GM21515 (cell line): ENCODE results near the gene EXT2.

Source experiments
- ATAC-seq: cut with Tn5 transposase; IDR thresholded peaks from one replicate; pipeline ENCODE4 v1.9.1; 2021; ENCODE audit not compliant: unreplicated experiment

Gene EXT2

DNA sequence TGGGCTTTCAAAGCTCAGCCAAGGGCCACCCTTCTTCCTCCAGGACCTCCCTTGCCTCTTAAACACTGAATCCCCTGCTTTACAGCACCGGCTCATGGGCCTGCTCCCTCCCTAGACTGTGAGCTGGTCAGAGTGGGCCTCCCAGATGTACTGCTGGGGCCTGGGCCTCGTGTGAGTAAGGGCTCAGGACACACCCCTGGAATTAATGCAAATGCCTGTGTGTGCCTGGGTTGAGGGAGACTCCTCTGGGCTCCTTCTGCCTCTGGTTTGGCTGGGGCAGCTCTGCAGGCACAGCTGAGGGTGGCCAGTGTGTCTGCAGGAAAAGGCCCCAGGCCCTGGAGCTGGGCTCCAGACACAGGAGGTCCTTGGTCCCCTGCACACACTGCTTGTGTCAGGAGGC, 190.3 kb downstream of the EXT2 start:
- ATAC-seq, result no peak

GRCh38 chr11:44286268-44286880, 190.9 kb downstream of the EXT2 start:
- no peak for ATAC-seq

DNA sequence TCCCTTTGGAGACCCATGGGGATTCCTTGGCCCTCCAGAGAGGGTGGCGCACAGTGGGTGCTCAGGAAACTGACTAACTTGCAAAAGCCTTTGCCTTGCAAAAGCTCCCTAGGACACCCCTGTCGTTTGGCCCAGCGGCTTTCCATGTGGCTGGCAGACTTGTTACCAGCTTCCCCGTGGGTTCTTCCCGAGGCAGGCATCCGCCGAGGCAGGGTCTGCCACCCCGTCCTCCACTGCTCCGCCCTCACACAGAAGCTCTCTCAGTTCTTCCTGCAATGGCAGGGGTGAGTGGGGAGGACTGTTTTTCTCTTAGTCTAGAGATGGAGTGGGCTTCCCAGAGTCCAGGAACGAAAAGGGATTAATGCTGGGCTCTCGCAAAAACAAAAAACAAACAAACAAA, 191.4 kb downstream of the EXT2 start:
- ATAC-seq, result no peak

DNA sequence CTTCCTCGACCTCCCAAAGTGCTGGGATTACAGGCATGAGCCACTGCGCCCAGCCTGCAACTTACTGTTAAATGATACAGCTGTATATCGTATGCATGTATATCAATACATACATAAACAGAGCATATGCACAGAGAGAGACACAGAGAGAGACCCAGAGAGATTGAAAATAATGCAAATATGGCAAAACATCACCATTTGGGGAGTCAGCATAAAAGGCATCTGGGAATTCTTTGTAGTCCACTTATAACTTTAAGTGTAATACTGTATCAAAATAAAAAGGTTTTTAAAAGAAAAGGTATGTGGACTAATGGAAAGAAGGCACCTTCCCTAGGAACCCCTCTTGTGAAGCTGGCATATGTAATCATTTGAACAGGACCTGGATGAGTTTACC, 192.7 kb downstream of the EXT2 start:
- no peak for ATAC-seq

DNA sequence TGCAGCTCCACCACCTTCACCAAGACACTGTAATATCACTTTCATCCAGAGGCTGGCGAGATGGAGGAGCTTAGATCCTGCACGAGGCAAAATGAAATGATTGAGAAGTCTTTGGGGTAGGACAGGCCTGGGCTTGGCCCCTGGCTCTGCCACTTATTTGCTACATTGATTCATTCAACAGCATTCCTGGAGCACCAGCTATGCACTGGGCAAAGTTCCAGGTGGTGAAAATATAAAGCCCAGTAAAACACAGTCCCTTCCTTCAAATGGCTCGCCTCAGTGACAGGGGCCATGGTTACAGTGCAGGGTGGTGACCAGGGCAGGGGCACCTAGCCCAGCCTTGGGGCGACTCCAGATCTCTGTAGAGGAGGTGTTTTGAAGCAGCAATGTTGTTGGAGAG, 194.7 kb downstream of the EXT2 start:
- ATAC-seq, result no peak
